ENCODE measurements around the gene NFAT5.
"Not testable (repeated sequence)": the region's sequence is repeated elsewhere in the genome, so short reads cannot be mapped to it uniquely, and the experiment has no call there.

GRCh38 chr16:69584493-69584892, 18.7 kb downstream of the NFAT5 start:
- not testable (repeated sequence) for TF ChIP-seq CTCF (conservative IDR thresholded peaks at IDR 0.05; ENCODE audit: low read length); EZH2phosphoT487 (IDR thresholded peaks at IDR 0.05; ENCODE audit: borderline replicate concordance, low read depth, low read length)
